C4-2B (cell line): Measurements from ENCODE around the gene DICER1.
"Not testable (repeated sequence)": the region's sequence is repeated elsewhere in the genome, so short reads cannot be mapped to it uniquely, and the experiment has no call there.

Experiments used
- H3K27ac ChIP-seq: fragments of 450-650 bp; 2 replicates; pipeline ENCODE4 v1.5.1; 2017
- ZFX ChIP-seq: fragments of 450-650 bp; IDR thresholded peaks from 2 replicates; pipeline ENCODE4 v1.6.1; 2017
- TF ChIP-seq, protein P1 (sequence below): fragments of 450-650 bp; conservative IDR thresholded peaks from 2 replicates; pipeline ENCODE4 v1.5.1; 2017; ENCODE audit warnings: mild to moderate bottlenecking

DICER1 gene

GRCh38 chr14:95183532-95184412 lies 26.4 kb upstream of the DICER1 start:
- H3K27ac ChIP-seq, result no peak overlapping the region
- TF ChIP-seq, protein P1, sequence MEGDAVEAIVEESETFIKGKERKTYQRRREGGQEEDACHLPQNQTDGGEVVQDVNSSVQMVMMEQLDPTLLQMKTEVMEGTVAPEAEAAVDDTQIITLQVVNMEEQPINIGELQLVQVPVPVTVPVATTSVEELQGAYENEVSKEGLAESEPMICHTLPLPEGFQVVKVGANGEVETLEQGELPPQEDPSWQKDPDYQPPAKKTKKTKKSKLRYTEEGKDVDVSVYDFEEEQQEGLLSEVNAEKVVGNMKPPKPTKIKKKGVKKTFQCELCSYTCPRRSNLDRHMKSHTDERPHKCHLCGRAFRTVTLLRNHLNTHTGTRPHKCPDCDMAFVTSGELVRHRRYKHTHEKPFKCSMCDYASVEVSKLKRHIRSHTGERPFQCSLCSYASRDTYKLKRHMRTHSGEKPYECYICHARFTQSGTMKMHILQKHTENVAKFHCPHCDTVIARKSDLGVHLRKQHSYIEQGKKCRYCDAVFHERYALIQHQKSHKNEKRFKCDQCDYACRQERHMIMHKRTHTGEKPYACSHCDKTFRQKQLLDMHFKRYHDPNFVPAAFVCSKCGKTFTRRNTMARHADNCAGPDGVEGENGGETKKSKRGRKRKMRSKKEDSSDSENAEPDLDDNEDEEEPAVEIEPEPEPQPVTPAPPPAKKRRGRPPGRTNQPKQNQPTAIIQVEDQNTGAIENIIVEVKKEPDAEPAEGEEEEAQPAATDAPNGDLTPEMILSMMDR, result no peak
- TF ChIP-seq ZFX, result no peak

- TF ChIP-seq, protein P1, result no peak
- no peak for TF ChIP-seq ZFX
- H3K27ac ChIP-seq, result no peak overlapping the region
These were observed 25.8 kb upstream of the DICER1 start for GRCh38 chr14:95183082-95183481.

- no peak for TF ChIP-seq ZFX
- TF ChIP-seq, protein P1, result no peak
- no peak overlapping the region for H3K27ac ChIP-seq
These were observed 25.1 kb upstream of the DICER1 start for GRCh38 chr14:95182379-95182778.

DNA sequence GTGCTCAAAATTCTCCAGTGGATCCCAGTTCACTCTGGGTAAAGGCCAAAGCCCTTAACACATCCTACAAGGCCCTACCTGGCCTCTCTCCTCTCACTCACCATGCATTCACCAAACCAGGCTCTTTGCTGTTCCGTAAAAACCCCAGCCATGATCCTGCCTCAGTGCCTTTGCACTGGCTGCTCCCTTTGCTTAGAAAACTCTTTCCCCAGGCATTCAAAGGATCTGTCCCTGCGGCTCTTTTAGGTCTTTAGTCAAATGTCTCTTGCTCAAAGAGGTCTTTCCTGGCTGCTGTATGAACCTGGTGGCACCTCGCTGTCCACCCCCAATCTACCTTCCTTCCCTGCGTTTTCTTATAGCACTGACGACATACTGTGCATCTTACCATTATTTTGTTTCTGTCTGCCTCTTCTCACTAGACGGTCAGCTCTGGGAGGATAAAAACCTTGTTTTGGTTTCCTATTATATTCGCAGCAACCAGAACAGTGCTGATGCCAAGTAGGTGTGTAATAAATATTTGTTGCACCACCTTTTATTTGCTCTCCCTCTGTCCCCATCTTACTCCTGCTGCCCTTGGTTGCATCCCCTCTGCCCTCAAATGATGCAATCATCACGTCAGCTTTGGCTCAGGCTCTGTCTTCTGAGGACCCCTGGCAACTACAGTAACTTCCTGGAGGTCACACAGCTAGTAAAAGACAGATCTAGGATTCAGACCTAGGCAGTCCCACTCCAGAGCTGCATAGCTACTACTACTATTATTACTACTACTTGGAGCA lies 23.8 kb upstream of the DICER1 start:
- H3K27ac ChIP-seq, result no peak overlapping the region

DNA sequence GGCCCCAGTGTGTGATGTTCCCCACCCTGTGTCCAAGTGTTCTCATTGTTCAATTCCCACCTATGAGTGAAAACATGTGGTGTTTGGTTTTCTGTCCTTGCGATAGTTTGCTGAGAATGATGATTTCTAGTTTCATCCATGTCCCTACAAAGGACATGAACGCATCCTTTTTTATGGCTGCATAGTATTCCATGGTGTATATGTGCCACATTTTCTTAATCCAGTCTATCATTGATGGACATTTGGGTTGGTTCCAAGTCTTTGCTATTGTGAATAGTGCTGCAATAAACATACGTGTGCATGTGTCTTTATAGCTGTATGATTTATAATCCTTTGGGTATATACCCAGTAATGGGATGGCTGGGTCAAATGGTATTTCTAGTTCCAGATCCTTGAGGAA lies 18.3 kb upstream of the DICER1 start:
- H3K27ac ChIP-seq, result not testable (repeated sequence)

More for the DNA sequence above, 23.8 kb upstream of the DICER1 start:
- TF ChIP-seq ZFX, result no peak
- TF ChIP-seq, protein P1, result no peak

DNA sequence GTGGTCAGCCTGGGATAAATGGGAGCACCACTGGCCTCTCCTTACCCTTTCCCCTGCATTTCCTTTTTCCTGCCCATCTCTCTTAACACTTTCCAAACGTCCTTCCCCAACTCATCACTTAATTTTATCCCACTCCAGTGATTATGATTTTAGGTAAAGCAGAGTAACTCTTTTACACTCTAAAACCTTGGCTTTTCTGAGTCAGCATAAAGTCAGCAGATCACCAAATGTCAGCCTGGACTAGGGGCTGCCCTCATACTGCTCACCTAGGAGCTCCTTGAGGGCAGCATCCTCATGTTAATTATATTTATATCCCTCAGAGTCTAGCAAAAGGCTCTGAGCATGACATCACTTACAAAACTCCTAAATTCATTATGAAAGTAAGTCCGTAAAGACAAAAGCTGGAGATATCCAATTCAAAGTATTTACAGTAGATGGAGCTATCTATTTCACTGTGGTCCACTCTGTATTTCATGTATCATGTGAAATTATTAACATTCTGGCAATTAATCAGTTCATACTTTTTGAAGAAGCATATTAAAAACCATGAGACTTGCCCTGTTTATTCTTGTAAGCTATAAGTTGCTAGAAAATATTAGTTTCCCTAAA lies 17.0 kb upstream of the DICER1 start:
- TF ChIP-seq, protein P1, result peak; percentile 26
- TF ChIP-seq ZFX, result no peak

GRCh38 chr14:95173518-95173917 lies 16.2 kb upstream of the DICER1 start:
- H3K27ac ChIP-seq, result no peak overlapping the region
- TF ChIP-seq ZFX, result no peak
- TF ChIP-seq, protein P1, result no peak

More for the DNA sequence above, 17.0 kb upstream of the DICER1 start:
- H3K27ac ChIP-seq, result no peak overlapping the region
